Progenitor cell of endocrine pancreas (in vitro differentiated cells): ENCODE data around the gene FAM3D. TPM values are rescaled to one million over a fixed set of nuclear protein-coding genes. Genes with fewer than 3 reads are reported as not detected.
"Not testable (repeated sequence)": the region's sequence is repeated elsewhere in the genome, so short reads cannot be mapped to it uniquely, and the experiment has no call there.

Source experiments
- DNase-seq: peaks from one replicate; pipeline ENCODE4 v3.0.0; 2021; ENCODE audit warnings: low spot score; ENCODE audit not compliant: unreplicated experiment
- H3K27ac Mint-ChIP-seq: 2 replicates; pipeline ENCODE4 v1.8.0; 2021; ENCODE audit warnings: mild to moderate bottlenecking, moderate library complexity, mixed read lengths
- H3K27me3 Mint-ChIP-seq: 2 replicates; pipeline ENCODE4 v1.8.0; 2021; ENCODE audit warnings: mixed read lengths
- H3K36me3 Mint-ChIP-seq: 2 replicates; pipeline ENCODE4 v1.8.0; 2022; ENCODE audit warnings: mixed read lengths; ENCODE audit not compliant: insufficient read depth
- H3K4me1 Mint-ChIP-seq: 2 replicates; pipeline ENCODE4 v1.8.0; 2021; ENCODE audit warnings: low read depth, mixed read lengths
- H3K4me3 Mint-ChIP-seq: 2 replicates; pipeline ENCODE4 v1.8.0; 2021; ENCODE audit warnings: low read depth, mild to moderate bottlenecking, moderate library complexity, mixed read lengths
- H3K9me3 Mint-ChIP-seq: 2 replicates; pipeline ENCODE4 v1.8.0; 2021; ENCODE audit warnings: low read depth, mixed read lengths
- total RNA-seq: library from RNA; stranded (reverse); gene quantifications from 2 replicates; pipeline ENCODE4 v1.2.1, GENCODE V29; 2021
- TF ChIP-seq, protein P1 (sequence below): fragments of 200-600 bp; sonication (generic); IDR thresholded peaks from one replicate; pipeline ENCODE4 v1.5.0; 2021; ENCODE audit warnings: antibody characterized with exemption, mild to moderate bottlenecking; ENCODE audit not compliant: unreplicated experiment

FAM3D gene
- total RNA-seq, 1 donor from 2014 or later, result not detected

DNA sequence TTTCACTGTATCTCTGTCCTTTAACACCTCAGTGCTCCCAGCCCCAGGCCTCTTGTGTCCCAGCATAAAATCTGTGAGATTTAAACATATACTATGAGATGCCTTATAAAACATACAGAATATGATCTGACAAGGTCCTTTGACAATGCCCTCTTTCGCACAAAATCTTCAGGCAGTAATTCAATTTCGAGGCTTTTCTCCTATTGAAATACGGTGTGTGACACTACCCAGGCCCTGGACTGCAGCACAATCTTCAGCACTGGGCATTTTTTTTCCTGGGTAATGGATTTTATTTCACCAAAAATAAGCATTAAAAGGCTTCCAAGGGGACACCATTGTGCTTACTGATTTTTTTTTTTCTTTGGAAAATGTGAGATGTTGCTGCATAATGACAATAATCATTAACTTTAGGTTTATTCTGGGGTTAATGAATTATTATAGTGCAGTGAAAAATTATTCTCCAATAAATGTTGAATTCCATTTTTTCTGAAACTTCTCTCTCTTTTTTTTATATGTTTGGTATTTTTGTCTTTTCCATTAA lies 40.9 kb upstream of the FAM3D start:
- peaks cover 10% of the 10 kb centered on the region for H3K4me1 Mint-ChIP-seq
- DNase-seq, result no peak
- no peak overlapping the region for H3K4me3 Mint-ChIP-seq
- no peaks in the 10 kb centered on the region for H3K9me3 Mint-ChIP-seq
- TF ChIP-seq, protein P1, sequence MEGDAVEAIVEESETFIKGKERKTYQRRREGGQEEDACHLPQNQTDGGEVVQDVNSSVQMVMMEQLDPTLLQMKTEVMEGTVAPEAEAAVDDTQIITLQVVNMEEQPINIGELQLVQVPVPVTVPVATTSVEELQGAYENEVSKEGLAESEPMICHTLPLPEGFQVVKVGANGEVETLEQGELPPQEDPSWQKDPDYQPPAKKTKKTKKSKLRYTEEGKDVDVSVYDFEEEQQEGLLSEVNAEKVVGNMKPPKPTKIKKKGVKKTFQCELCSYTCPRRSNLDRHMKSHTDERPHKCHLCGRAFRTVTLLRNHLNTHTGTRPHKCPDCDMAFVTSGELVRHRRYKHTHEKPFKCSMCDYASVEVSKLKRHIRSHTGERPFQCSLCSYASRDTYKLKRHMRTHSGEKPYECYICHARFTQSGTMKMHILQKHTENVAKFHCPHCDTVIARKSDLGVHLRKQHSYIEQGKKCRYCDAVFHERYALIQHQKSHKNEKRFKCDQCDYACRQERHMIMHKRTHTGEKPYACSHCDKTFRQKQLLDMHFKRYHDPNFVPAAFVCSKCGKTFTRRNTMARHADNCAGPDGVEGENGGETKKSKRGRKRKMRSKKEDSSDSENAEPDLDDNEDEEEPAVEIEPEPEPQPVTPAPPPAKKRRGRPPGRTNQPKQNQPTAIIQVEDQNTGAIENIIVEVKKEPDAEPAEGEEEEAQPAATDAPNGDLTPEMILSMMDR, result no peak
- no peak overlapping the region for H3K27ac Mint-ChIP-seq
- H3K27me3 Mint-ChIP-seq, result no peaks in the 10 kb centered on the region
- H3K36me3 Mint-ChIP-seq, result no peaks in the 10 kb centered on the region

DNA sequence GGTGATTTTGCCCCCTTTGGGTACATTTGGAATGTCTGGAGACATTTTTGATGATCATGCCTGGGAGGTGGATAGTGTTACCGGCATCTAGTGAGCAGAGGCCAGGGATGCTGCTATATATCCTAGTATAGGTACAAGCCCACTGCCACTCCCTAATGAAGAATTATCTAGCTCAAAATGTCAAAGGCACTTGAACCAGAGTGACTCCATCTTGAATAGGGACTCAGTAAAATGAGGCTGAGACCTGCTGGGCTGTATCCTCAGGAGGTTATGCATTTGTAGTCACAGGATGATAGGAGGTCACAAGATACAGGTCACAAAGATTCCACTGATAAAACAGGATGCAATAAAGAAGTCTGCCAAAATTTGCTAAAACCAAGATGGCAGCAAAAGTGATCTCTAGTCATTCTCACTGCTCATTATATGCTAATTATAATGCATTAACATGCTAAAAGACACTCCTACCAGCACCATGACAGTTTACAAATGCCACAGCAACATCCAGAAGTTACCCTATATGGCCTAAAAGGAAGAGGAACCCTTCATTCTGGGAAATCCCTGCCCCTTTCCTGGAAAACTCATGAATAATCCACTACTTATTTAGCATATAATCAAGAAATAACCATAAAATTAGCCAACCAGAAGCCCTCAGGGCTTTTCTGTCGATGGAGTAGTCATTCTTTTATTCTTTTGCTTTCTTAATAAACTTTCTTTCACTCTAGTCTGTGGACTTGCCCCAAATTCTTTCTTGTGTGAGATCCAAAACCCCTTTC lies 40.0 kb upstream of the FAM3D start:
- H3K27ac Mint-ChIP-seq, result no peak overlapping the region
- no peak overlapping the region for H3K4me3 Mint-ChIP-seq
- TF ChIP-seq, protein P1, result no peak
- no peaks in the 10 kb centered on the region for H3K27me3 Mint-ChIP-seq
- H3K9me3 Mint-ChIP-seq, result no peaks in the 10 kb centered on the region
- H3K36me3 Mint-ChIP-seq, result no peaks in the 10 kb centered on the region
- no peak for DNase-seq
- peaks cover 10% of the 10 kb centered on the region for H3K4me1 Mint-ChIP-seq

DNA sequence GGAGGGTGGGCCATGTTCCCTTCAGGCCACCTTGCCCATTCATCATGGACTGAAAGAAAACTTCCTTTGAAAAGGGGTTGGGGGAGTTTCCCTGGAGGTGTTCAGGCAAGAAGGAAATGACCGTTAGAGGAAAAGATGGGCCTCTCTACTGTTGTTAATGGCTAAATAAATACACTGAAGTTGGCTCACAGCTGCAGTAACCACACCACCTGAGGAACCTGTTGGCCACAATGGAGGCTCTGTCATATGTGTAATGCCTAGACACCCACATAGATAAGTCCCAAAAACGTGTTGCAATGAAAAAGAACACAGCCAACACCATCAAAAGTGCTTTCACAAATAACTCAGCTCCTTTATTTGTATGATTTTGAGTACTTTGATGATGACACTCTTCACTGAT lies 38.2 kb upstream of the FAM3D start:
- no peaks in the 10 kb centered on the region for H3K36me3 Mint-ChIP-seq
- peaks cover 10% of the 10 kb centered on the region for H3K4me1 Mint-ChIP-seq
- no peaks in the 10 kb centered on the region for H3K27me3 Mint-ChIP-seq
- H3K4me3 Mint-ChIP-seq, result no peak overlapping the region
- DNase-seq, result no peak
- TF ChIP-seq, protein P1, result no peak
- H3K27ac Mint-ChIP-seq, result no peak overlapping the region
- H3K9me3 Mint-ChIP-seq, result no peaks in the 10 kb centered on the region

DNA sequence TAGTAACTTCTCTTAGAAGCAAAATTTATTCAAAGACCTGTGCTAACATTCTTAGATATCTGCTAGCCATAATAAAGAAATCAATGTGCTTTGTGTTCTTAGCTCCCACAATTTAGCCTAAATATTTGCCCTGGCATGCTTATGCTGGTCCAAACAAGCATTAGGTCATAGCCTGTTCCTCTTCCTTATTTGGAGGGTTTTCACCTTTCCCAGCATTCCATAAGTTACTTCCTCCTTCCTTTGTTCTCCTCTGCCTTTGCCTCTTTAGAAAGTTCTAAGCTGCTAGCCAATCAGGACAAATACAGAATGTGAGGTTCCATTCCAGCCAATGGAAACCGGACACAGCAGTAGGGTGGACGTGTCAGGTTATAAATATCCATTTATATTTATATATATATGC lies 37.7 kb upstream of the FAM3D start:
- DNase-seq, H3K36me3 Mint-ChIP-seq, H3K4me3 Mint-ChIP-seq, H3K27me3 Mint-ChIP-seq, H3K27ac Mint-ChIP-seq, H3K9me3 Mint-ChIP-seq: not testable (repeated sequence)
- peaks cover 10% of the 10 kb centered on the region for H3K4me1 Mint-ChIP-seq

DNA sequence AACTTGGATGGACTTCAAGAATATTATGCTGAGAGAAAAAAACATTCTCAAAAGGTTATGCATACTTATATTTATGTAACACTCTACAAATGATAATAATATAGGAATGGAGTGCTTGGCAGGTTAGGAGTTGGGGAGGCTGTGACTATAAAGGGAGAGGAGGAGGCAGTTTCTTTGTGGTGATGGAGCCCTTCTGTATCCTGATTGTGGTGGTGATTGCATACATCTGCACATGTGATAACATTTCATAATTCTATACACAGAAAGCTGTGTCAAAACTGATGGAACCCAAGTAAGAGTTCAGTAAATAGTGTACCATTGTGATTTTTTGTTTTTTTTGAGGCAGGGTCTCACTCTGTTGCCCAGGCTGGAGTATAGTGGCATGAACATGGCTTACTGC lies 31.7 kb upstream of the FAM3D start:
- Mint-ChIP-seq H3K9me3 (peaks cover 19% of the 10 kb centered on the region), H3K36me3 (no peaks in the 10 kb centered on the region), H3K4me1 (no peaks in the 10 kb centered on the region), H3K27me3 (no peaks in the 10 kb centered on the region), H3K4me3 (no peak overlapping the region), H3K27ac (no peak overlapping the region)
- DNase-seq, result no peak
- TF ChIP-seq, protein P1, result no peak

DNA sequence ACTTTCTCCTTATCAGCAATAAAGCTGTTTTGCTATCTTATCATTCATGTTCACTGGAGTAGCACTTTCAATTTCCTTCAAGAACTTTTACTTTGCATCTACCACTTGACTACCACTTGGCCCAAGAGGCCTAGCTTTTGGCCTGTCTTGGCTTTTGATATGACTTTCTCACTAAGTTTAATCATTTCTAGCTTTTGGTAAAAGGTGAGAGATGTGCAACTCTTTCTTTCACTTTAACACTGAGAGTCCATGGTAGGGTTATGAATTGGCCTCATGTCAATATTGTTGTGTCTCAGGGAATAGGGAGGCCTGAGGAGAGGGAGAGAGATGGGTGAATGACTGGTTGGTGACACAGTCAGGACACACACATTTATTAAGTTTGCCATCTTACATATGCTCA lies 31.0 kb upstream of the FAM3D start:
- Mint-ChIP-seq H3K4me1 (no peaks in the 10 kb centered on the region), H3K4me3 (no peak overlapping the region), H3K27me3 (no peaks in the 10 kb centered on the region), H3K9me3 (peaks cover 20% of the 10 kb centered on the region), H3K36me3 (no peaks in the 10 kb centered on the region), H3K27ac (no peak overlapping the region)
- DNase-seq, result no peak
- TF ChIP-seq, protein P1, result no peak

DNA sequence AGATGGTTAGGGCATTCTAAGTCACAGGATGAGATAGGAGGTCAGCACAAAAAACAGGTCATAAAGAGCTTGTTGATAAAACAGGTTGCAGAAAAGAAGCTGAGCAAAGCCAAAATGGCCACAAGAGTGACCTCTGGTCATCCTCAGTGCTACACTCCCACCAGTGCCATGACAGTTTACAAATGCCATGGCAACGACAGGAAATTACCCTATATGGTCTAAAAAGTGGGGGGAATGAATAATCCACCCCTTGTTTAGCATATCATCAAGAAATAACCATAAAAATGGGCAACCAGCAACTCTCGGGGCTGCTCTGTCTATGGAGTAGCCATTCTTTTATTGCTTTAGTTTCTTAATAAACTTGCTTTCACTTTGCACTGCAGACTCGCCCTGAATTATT lies 30.2 kb upstream of the FAM3D start:
- DNase-seq, H3K4me1 Mint-ChIP-seq, H3K27me3 Mint-ChIP-seq, H3K4me3 Mint-ChIP-seq, H3K36me3 Mint-ChIP-seq, H3K27ac Mint-ChIP-seq: not testable (repeated sequence)
- peaks cover 21% of the 10 kb centered on the region for H3K9me3 Mint-ChIP-seq
